Neural crest cell (in vitro differentiated cells): ENCODE data around the gene FIS1. TPM values are rescaled to one million over a fixed set of nuclear protein-coding genes. Genes with fewer than 3 reads are reported as not detected.
A peak's percentile ranks its signal among the peaks of the same experiment; 100 is the strongest.

Experiments
- DNase-seq: peaks from one replicate; pipeline ENCODE4 v3.0.0; 2021; ENCODE audit warnings: low read depth, mixed read lengths, low spot score
- H3K27ac Mint-ChIP-seq: one replicate; pipeline ENCODE4 v1.8.0; 2021; ENCODE audit warnings: mild to moderate bottlenecking, mixed read lengths; ENCODE audit not compliant: unreplicated experiment
- H3K27me3 Mint-ChIP-seq: 2 replicates; pipeline ENCODE4 v1.8.0; 2021; ENCODE audit warnings: low read depth, mild to moderate bottlenecking, mixed read lengths
- H3K36me3 Mint-ChIP-seq: 2 replicates; pipeline ENCODE4 v1.8.0; 2021; ENCODE audit warnings: low read depth, mild to moderate bottlenecking, mixed read lengths
- H3K4me1 Mint-ChIP-seq: 2 replicates; pipeline ENCODE4 v1.8.0; 2021; ENCODE audit warnings: mixed read lengths
- H3K4me3 Mint-ChIP-seq: one replicate; pipeline ENCODE4 v1.8.0; 2021; ENCODE audit warnings: mild to moderate bottlenecking, mixed read lengths
- H3K9me3 Mint-ChIP-seq: 2 replicates; pipeline ENCODE4 v1.8.0; 2021; ENCODE audit warnings: mixed read lengths
- total RNA-seq: library from RNA; stranded (reverse); gene quantifications from 2 replicates; pipeline ENCODE4 v1.2.1, GENCODE V29; 2021
- TF ChIP-seq, protein P1 (sequence below): fragments of 200-600 bp; sonication (generic); conservative IDR thresholded peaks from 2 replicates; pipeline ENCODE4 v1.5.0; 2021; ENCODE audit warnings: antibody characterized with exemption, mild to moderate bottlenecking

Gene FIS1
- total RNA-seq, 1 donor from 2014 or later, result 104 TPM

DNA sequence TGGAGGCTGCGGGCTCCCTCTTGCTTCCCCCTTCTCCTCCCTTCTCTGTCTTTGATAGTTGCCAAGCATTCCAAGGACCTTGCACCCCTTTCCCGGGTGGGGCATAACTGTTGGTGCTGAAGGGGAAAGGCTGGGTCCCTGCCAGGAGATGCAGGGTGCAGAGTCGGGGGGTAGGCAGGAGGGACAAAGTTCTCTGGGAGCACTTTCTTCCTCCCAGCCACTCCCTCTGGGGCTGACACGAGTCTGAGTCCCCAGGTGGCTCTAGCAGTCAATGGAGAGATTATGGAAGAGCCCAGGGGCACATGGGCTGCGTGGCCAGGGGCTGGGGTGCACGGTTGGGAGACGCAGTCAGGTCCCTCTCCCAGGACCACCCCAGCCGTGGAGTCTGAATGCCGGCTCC lies 9.4 kb downstream of the FIS1 start:
- H3K27me3 Mint-ChIP-seq, result peaks cover 12% of the 10 kb centered on the region
- TF ChIP-seq, protein P1, sequence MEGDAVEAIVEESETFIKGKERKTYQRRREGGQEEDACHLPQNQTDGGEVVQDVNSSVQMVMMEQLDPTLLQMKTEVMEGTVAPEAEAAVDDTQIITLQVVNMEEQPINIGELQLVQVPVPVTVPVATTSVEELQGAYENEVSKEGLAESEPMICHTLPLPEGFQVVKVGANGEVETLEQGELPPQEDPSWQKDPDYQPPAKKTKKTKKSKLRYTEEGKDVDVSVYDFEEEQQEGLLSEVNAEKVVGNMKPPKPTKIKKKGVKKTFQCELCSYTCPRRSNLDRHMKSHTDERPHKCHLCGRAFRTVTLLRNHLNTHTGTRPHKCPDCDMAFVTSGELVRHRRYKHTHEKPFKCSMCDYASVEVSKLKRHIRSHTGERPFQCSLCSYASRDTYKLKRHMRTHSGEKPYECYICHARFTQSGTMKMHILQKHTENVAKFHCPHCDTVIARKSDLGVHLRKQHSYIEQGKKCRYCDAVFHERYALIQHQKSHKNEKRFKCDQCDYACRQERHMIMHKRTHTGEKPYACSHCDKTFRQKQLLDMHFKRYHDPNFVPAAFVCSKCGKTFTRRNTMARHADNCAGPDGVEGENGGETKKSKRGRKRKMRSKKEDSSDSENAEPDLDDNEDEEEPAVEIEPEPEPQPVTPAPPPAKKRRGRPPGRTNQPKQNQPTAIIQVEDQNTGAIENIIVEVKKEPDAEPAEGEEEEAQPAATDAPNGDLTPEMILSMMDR, result no peak
- no peak overlapping the region for H3K4me3 Mint-ChIP-seq
- no peak overlapping the region for H3K27ac Mint-ChIP-seq
- no peak for DNase-seq
- H3K36me3 Mint-ChIP-seq, result no peaks in the 10 kb centered on the region
- H3K9me3 Mint-ChIP-seq, result no peaks in the 10 kb centered on the region
- H3K4me1 Mint-ChIP-seq, result peaks cover 10% of the 10 kb centered on the region

DNA sequence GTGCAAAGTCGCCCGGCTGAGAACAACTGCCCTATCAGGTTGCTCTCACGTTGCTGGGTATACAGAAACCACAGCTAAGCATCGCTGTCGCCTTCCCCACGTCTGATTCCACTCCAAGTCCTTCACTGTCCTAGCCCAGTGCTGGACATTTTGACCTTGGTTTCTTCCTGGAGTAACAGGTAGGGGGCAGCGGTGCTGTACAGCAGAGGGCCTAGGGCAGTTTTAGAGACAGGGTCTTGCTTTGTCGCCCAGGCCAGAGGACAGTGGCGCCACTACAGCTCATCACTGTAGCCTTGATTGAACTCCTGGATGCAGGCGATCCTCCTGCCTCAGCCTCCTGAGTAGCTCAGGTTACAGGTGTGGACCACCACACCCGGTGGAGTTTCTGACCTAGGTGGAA lies 9.8 kb downstream of the FIS1 start:
- Mint-ChIP-seq H3K4me1 (peaks cover 10% of the 10 kb centered on the region), H3K27ac (no peak overlapping the region), H3K27me3 (peaks cover 13% of the 10 kb centered on the region), H3K36me3 (no peaks in the 10 kb centered on the region), H3K9me3 (no peaks in the 10 kb centered on the region), H3K4me3 (no peak overlapping the region)
- DNase-seq, result no peak
- TF ChIP-seq, protein P1, result peak; percentile 40

DNA sequence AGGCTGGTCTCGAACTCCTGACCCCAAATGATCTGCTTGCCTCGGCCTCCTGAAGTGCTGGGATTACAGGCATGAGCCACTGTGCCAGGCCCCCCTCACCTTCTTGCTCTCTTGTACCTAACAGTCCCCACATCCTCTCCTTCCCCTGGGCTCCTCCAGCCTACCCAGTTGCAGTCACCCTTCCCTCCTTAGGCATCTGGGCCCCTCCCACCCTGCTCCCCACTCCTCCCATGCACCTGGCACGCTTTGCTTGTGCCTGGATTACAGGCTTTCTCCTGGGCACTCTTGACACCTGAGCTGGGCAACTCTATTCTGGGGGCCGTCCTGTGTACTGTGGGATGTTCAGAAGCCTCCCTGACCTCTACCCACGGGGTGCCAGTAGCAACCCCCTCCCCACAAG lies 10.2 kb downstream of the FIS1 start:
- no peak overlapping the region for H3K4me3 Mint-ChIP-seq
- TF ChIP-seq, protein P1, result no peak
- H3K27ac Mint-ChIP-seq, result no peak overlapping the region

DNA sequence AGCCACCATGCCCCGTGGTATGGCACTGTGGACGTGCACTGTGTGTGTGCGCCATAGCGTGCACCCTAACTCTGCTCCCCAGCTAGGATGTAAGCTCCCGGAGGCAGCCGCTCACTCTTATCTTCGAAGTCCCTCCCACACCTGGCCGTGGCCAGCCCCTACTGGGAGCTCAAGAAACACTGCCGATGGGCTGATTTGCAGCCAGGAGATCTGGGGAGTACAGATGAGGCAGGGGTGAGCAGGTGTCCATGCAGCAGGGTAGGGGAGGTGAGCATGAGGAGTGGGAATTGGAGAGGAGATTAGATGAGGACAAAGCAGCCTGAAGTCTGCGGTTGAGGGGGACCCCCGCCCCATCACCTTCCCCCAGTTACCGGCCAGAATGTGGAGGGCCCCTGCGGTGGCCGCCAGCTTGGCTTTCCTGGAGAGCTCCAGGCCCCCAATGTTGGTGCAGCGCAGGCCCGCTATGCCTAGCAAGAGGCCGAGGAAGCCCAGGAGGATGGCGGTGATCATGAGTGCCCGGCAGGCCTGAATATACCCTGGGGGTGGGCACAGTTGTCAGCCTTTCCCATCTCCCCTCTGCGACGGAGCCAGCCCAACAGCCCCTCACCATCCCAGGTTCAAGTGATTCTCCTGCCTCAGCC lies 10.9 kb downstream of the FIS1 start:
- Mint-ChIP-seq H3K4me3 (no peak overlapping the region), H3K9me3 (no peaks in the 10 kb centered on the region), H3K4me1 (peaks cover 10% of the 10 kb centered on the region), H3K27ac (no peak overlapping the region), H3K27me3 (peaks cover 13% of the 10 kb centered on the region), H3K36me3 (no peaks in the 10 kb centered on the region)
- TF ChIP-seq, protein P1, result no peak
- DNase-seq, result no peak

More for the DNA sequence above, 10.2 kb downstream of the FIS1 start:
- Mint-ChIP-seq H3K9me3 (no peaks in the 10 kb centered on the region), H3K36me3 (no peaks in the 10 kb centered on the region), H3K27me3 (peaks cover 13% of the 10 kb centered on the region), H3K4me1 (peaks cover 10% of the 10 kb centered on the region)
- DNase-seq, result no peak

DNA sequence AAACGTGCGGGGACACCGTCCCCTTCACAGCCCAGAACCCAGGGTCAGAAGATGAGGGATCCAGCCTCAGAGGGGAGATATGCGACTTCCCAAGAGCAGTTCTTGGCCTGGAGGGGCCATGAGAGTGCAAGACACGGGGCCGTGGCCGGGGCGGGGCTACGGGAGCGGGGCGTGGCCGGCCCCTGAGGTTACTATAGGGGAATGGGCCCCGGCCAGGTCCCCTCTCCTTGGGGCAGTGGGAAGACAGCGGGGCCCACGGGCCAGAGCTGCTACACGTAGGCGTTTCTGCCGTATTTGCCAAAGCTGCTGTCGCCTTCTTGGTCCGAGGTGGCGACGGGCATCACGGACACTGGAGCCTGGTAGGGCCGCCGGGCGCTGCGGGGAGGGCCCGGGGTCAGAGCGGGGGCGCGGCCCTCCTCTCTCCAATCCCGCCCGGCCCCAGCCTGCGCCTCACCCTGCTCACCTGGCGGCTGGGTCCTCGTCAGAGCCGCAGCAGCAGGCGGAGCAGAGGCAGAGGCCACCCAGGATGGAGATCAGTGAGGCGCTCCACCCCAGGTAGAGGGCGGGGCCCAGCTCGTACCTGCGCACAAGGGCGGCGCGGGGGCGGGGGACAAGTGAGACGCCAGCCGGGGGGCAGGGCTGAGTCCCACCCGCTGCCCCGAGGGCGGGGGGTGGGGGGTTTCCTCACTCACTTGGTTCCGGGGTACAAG lies 12.6 kb downstream of the FIS1 start:
- H3K4me1 Mint-ChIP-seq, result peaks cover 10% of the 10 kb centered on the region
- H3K36me3 Mint-ChIP-seq, result no peaks in the 10 kb centered on the region
- no peak for DNase-seq
- no peak overlapping the region for H3K4me3 Mint-ChIP-seq
- TF ChIP-seq, protein P1, result no peak
- no peaks in the 10 kb centered on the region for H3K9me3 Mint-ChIP-seq
- peaks cover 13% of the 10 kb centered on the region for H3K27me3 Mint-ChIP-seq
- H3K27ac Mint-ChIP-seq, result peak overlapping the region; percentile 35
